Activated CD4-positive, alpha-beta T cell treated with anti-CD3 and anti-CD28 coated beads, Interleukin-2, amount 10 ng/mL, durations not matched to agents 24 days and 14 days (primary cell): ENCODE measurements around the gene BANF1. TPM values are rescaled to one million over a fixed set of nuclear protein-coding genes. Genes with fewer than 3 reads are reported as not detected.

ENCODE experiments used
- DNase-seq: peaks from one replicate; pipeline ENCODE4 v3.0.0; 2022
- H3K27ac Mint-ChIP-seq: one replicate; pipeline ENCODE4 v1.8.0; 2022; ENCODE audit warnings: mild to moderate bottlenecking, mixed read lengths
- H3K27me3 Mint-ChIP-seq: one replicate; pipeline ENCODE4 v1.8.0; 2022; ENCODE audit warnings: mixed read lengths
- H3K36me3 Mint-ChIP-seq: one replicate; pipeline ENCODE4 v1.8.0; 2022; ENCODE audit warnings: low read depth, mild to moderate bottlenecking, mixed read lengths
- H3K4me1 Mint-ChIP-seq: one replicate; pipeline ENCODE4 v1.8.0; 2021; ENCODE audit warnings: mixed read lengths
- H3K4me3 Mint-ChIP-seq: one replicate; pipeline ENCODE4 v1.8.0; 2022; ENCODE audit warnings: mild to moderate bottlenecking, moderate library complexity, mixed read lengths
- H3K9me3 Mint-ChIP-seq: one replicate; pipeline ENCODE4 v1.8.0; 2021; ENCODE audit warnings: mixed read lengths
- intact Hi-C: fragments of 100-400 bp; cut with micrococcal nuclease; formaldehyde crosslinking; loops from one replicate; pipeline ENCODE4 v1.15.1; 2023
- total RNA-seq: library from RNA; stranded (reverse); gene quantifications from 2 replicates; pipeline ENCODE4 v1.2.3, GENCODE V29; 2022

BANF1 gene
- total RNA-seq, 1 donor from 2014 or later, result 298 TPM

DNA sequence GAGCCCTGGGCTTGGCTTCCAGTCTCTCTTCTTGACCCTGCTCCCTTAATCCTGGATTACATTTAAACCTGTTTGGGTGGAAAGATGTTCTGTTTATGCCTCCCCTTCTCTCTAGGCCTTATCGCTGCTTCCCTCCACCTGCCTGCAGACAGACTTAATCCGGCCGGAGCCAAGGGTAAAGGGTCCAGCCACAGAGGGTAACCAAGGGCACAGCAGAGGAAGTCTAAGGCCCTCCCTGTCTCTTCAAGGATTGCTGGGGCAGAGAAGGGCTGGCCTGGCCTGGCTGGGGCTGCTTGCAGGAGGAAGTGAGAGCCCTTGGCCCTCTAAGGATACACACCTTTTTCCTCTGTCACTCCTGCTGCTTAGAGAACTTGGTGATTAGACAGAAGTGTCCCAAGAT lies 44.6 kb downstream of the BANF1 start:
- Mint-ChIP-seq H3K27ac (no peak overlapping the region), H3K36me3 (no peaks in the 10 kb centered on the region), H3K4me1 (peaks cover 24% of the 10 kb centered on the region), H3K27me3 (peaks cover 7% of the 10 kb centered on the region), H3K4me3 (no peak overlapping the region), H3K9me3 (no peaks in the 10 kb centered on the region)
- no peak for DNase-seq
- intact Hi-C loops, result no loop called here

DNA sequence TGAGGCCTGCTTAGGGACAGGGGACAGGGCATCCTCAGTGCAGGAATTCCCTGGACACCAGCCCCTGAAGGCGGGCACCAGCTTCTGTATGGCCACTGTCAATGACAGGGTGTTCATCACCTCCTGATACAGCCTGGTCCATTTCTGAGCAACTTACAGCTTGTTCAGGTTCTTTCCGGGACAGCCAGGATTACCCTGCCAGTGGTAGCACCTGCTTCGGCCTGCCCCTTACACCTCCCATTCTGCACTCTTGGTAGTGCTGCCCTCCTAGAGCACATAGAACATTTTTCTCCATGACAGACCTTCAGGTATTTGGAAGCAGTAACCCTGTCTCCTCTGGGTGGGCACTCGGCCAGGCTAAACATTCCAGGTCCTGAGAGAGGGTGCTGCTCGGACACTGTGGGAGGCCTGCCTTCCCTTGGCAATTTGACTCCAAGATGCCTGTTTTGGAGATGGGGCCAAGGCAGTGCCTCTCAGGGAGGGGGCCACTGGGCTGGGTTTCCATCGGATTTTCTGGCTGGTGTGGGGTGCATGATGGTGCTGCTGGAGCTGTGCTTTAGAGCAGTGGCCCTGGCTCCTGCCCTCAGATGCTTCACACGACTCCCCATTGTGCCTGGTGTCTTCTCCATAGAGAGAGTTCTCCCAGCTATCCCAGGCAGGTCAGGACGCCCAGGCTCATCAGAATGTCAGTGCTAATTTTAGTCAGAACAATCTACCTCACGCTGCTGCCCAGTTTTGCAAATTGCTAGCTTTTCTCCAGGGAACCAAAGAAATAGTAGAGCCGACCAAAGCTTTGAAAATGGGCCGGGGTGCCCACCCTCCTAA lies 45.5 kb downstream of the BANF1 start:
- Mint-ChIP-seq H3K9me3 (no peaks in the 10 kb centered on the region), H3K36me3 (peaks cover 6% of the 10 kb centered on the region), H3K27me3 (peaks cover 7% of the 10 kb centered on the region), H3K4me3 (no peak overlapping the region), H3K4me1 (peaks cover 24% of the 10 kb centered on the region), H3K27ac (no peak overlapping the region)
- no peak for DNase-seq
- intact Hi-C loops, result no loop called here

DNA sequence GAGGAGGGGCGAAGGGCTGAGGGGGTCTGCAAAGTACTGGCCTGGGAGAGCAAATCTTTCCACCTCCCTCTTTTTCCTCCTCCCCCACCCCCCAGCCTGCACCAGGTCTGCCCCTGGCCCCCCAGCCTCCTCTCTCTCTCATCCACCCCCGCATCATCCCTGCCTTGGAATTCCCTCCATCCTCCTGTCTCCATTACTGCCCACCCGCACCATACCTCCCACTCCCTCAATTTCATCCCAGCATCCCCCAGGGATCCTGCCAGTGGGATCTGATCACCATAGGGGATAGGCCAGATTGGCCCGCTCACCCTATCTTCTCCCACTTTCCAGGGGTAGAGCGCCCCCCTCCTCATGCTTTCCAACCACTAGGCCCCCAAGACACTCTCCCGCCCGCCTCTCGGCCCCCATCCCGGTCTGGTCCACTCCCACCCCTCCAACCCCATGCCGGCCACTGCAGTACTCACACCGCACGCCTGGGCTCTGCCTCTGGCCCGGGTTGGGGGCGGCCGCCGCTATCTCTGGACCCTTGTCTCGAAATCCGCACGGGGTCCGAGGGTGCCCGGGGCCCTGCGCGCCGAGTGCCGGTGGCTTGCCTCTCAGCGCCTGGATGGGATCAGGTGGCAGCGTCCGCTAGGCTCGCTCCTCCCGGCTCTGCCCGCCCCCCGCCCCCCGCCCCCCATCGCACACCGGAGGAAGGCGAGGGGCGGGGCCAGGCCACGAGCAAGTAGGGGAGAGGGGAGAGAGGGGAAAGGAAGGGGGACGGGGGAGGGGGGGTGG lies 46.4 kb downstream of the BANF1 start, which contains the start of gene GAL3ST3:
Gene GAL3ST3 (minus strand): TSS at position 615 of the 777 bp plus-strand sequence. CDS start 3,746 bp downstream, outside the sequence.
- Mint-ChIP-seq H3K36me3 (peaks cover 11% of the 10 kb centered on the region), H3K4me1 (peaks cover 27% of the 10 kb centered on the region), H3K4me3 (no peak within 1 kb of the TSS), H3K9me3 (no peaks in the 10 kb centered on the region), H3K27ac (no peak within 1 kb of the TSS), H3K27me3 (peaks cover 7% of the 10 kb centered on the region)
- intact Hi-C loops, result no loop called here
- no peak for DNase-seq

DNA sequence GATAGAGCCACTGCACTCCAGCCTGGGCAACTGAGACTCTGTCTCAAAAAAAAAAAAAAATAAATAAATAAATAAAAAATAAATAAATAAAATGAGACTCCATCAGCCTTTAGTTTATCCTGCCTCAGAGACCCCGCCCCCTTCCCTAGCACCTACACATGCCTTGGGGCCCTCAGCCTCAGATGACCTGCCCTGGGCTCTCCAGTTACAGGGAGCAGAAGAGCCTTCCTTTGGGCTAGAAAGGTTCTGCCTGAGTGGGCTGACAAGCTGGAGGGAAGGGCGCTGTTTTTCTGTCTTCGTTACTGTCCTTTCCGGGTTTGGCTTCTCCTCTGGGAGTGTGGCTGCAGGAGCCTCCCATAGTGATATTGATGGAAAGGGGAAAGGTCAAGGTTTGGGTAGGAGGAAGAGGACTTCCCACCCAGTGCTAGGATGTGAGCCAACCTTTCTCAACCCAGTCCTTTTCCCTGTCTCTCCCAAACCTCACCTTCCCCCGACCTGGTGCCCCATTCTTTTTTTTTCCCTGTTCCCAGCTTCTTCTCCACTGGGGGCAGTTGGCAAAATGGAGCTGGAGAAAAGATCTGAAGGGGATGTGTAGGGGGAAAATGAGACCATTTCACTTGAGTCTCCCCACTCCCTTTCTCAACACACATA lies 48.4 kb downstream of the BANF1 start:
- intact Hi-C loops, result no loop called here
- Mint-ChIP-seq H3K9me3 (no peaks in the 10 kb centered on the region), H3K4me1 (peaks cover 22% of the 10 kb centered on the region), H3K27ac (peak overlapping the region; percentile 93), H3K4me3 (peak overlapping the region; percentile 88), H3K27me3 (peaks cover 7% of the 10 kb centered on the region), H3K36me3 (peaks cover 23% of the 10 kb centered on the region)
- DNase-seq, result no peak

DNA sequence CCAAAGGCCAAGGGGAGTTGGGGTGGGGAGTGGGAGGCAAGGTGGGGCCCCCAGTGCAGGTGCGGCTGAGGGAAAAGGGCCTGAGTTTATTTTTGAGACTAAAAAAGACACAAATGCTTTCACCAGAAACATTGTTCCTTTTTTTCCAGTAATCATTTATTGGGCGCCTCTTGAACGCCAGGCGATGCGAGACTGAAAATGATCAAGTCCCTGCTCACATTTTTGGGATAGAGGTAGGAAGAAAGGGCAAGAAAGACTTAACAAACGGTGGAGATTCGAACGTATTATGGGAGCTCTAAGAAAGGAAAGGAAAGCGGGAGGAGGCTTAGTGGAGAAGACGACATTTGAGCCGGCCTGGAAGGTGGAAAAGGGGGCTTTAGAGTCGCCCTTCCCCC lies 49.1 kb downstream of the BANF1 start:
- Mint-ChIP-seq H3K9me3 (no peaks in the 10 kb centered on the region), H3K4me3 (peak overlapping the region; percentile 88), H3K27me3 (peaks cover 7% of the 10 kb centered on the region), H3K27ac (peak overlapping the region; percentile 93), H3K36me3 (peaks cover 27% of the 10 kb centered on the region), H3K4me1 (peaks cover 21% of the 10 kb centered on the region)
- intact Hi-C loops, result no loop called here
- DNase-seq, result no peak

DNA sequence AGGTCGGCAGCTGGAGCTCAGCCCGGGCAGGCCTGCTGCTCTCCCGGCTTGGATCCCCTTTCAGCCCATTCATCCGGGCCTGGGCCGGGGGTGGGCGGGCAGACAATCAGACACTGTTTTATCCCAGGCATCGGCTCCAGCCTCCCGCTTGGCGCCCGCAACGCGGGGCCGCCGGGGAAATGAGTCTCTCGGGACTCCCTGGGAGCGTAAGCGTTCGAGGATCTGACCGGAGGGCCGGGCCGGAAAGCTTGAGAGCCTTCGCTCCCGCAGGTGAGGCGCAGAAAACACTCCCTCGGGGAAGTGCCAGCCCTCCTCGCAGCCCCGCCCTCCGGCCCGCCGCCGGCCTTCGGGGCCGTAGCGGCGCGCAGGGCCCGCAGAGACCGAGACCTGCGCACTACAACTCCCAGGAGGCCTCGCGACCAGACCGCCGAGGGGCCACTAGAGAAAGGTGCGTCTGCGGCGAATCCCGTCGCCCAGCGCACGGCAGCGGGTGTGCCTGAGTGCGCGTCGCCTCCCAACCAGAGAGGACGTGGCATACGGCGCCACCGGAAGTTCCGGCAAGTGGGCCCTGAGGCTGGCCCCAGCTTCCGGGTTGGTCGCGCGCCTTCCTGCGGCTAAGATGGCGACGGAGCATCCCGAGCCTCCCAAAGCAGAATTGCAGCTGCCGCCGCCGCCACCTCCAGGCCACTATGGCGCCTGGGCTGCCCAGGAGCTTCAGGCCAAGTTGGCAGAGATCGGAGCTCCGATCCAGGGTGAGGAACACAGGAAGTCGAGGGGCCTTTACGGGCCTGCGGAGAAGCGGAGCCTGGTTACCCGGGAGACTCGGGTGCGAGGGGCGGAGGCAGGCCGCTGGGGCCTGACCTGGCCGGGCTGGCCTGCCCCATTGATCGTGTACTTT lies 49.7 kb downstream of the BANF1 start, which contains the start of gene SF3B2:
Gene SF3B2 (plus strand): TSS at position 599 of the 898 bp plus-strand sequence. CDS start 21 bp downstream, at position 620.
- Mint-ChIP-seq H3K4me1 (peaks cover 21% of the 10 kb centered on the region), H3K4me3 (peak within 1 kb of the TSS; percentile 88), H3K36me3 (peaks cover 33% of the 10 kb centered on the region), H3K27ac (peak within 1 kb of the TSS; percentile 97), H3K9me3 (no peaks in the 10 kb centered on the region), H3K27me3 (peaks cover 6% of the 10 kb centered on the region)
- intact Hi-C loops, result loop anchor here (1.0 kb wide), 3 partner anchors 16 to 194 kb away; partner anchors contain the start of genes BANF1, CFL1 and EIF1AD
- peak; percentile 99 for DNase-seq

DNA sequence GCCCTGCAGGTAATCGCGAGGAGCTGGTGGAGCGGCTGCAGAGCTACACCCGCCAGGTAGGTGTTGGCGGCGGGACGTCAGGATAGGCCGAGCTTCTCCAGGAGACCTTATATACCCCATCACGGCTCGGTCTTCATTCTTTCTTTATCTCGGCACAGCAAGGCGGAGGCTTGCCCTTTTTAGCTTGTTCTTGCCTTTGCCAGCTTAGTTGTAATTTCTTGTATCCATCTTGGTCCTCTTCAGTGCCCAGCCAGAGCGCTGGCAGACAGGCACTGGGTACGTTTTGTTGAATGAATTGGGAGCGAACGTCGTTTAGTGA lies 50.3 kb downstream of the BANF1 start:
- Mint-ChIP-seq H3K27ac (peak overlapping the region; percentile 97), H3K4me1 (peaks cover 21% of the 10 kb centered on the region), H3K4me3 (peak overlapping the region; percentile 88), H3K36me3 (peaks cover 39% of the 10 kb centered on the region), H3K27me3 (peaks cover 6% of the 10 kb centered on the region), H3K9me3 (no peaks in the 10 kb centered on the region)
- no peak for DNase-seq
- intact Hi-C loops, result loop anchor here (1.0 kb wide), 3 partner anchors 16 to 194 kb away; partner anchors contain the start of genes BANF1, CFL1 and EIF1AD

Other genes with a start within 250 kb of the BANF1 start
- gene AP5B1, start 221.5 kb upstream of the BANF1 start, total RNA-seq, result 20.1 and 21.1 TPM in 2 replicates
- gene OVOL1, start 215.4 kb upstream of the BANF1 start, total RNA-seq, result 0.07 TPM in 1 of 2 replicates, not detected in the other
- 1.2 and 2.1 TPM in 2 replicates for gene SNX32, start 168.5 kb upstream of the BANF1 start, total RNA-seq
- gene CFL1, start 144.3 kb upstream of the BANF1 start, total RNA-seq, result 1,047 and 1,065 TPM in 2 replicates
- 77.4 and 80.5 TPM in 2 replicates for gene MUS81, start 142.1 kb upstream of the BANF1 start, total RNA-seq
- 8.4 and 9.1 TPM in 2 replicates for gene EFEMP2, start 129.7 kb upstream of the BANF1 start, total RNA-seq
- gene CTSW, start 122.7 kb upstream of the BANF1 start, total RNA-seq, result 4.9 and 7.5 TPM in 2 replicates
- gene FIBP, start 114.0 kb upstream of the BANF1 start, total RNA-seq, result 91.0 and 95.7 TPM in 2 replicates
- 62.2 and 62.5 TPM in 2 replicates for gene CCDC85B, start 111.8 kb upstream of the BANF1 start, total RNA-seq
- 32.1 and 32.9 TPM in 2 replicates for gene FOSL1, start 102.1 kb upstream of the BANF1 start, total RNA-seq
- 20.9 and 21.1 TPM in 2 replicates for gene C11orf68, start 83.4 kb upstream of the BANF1 start, total RNA-seq
- gene DRAP1, start 83.1 kb upstream of the BANF1 start, total RNA-seq, result 113 and 117 TPM in 2 replicates
- gene TSGA10IP, start 57.0 kb upstream of the BANF1 start, total RNA-seq, result not detected in 2 replicates
- gene SART1, start 40.8 kb upstream of the BANF1 start, total RNA-seq, result 99.1 and 104 TPM in 2 replicates
- gene EIF1AD, start 346 bp upstream of the BANF1 start, total RNA-seq, result 64.9 and 75.9 TPM in 2 replicates
- 0.45 and 1.5 TPM in 2 replicates for gene CST6, start 9.5 kb downstream of the BANF1 start, total RNA-seq
- gene CATSPER1, start 24.0 kb downstream of the BANF1 start, total RNA-seq, result 0.28 and 0.30 TPM in 2 replicates
- gene GAL3ST3, start 46.7 kb downstream of the BANF1 start, total RNA-seq, result not detected in 2 replicates
- gene SF3B2, start 49.9 kb downstream of the BANF1 start, total RNA-seq, result 283 and 284 TPM in 2 replicates
- gene PACS1, start 67.8 kb downstream of the BANF1 start, total RNA-seq, result 90.9 and 96.7 TPM in 2 replicates